ENCODE results near the gene PRKN. TPM values are rescaled to one million over a fixed set of nuclear protein-coding genes. Genes with fewer than 3 reads are reported as not detected.
A peak's percentile ranks its signal among the peaks of the same experiment; 100 is the strongest.

Gene PRKN
- total and polyA plus RNA-seq, 2 donors (not counting 3 experiments of a cell fraction or from before 2014, with no cell fraction given) = 0.06 TPM; not detected in 1

- H3K9me1 ChIP-seq (replicated peaks; ENCODE audit: control insufficient read depth, extremely low read depth, insufficient read depth, low read length) = no peaks in the 10 kb centered on the region
- no peak overlapping the region for H3K4me2 ChIP-seq (ENCODE audit: insufficient read depth, low read length)
- no peak overlapping the region for H3K9ac ChIP-seq (replicated peaks; ENCODE audit: extremely low read depth, insufficient read depth, low read length)
- CTCF ChIA-PET = no interaction called here
- H3K4me3 ChIP-seq (replicated peaks in 1 of 3; ENCODE audit: insufficient read depth in 1 of 3, low read depth in 1 of 3, low read length in 3 of 3) = no peak overlapping the region
- H3K4me1 ChIP-seq (ENCODE audit: control insufficient read depth, extremely low read depth, insufficient read depth, low read length) = peaks cover 19% of the 10 kb centered on the region
- no peaks in the 10 kb centered on the region for H3K27me3 ChIP-seq (ENCODE audit: control insufficient read depth in 2 of 2, insufficient read depth in 2 of 2, low read length in 2 of 2)
- H2AFZ ChIP-seq (ENCODE audit: low read depth, low read length) = no peak overlapping the region
- no TSS peak for BruUV-seq (replicated peaks)
- dilution Hi-C loops (cut with MboI; ENCODE audit: extremely low pct_ligation_motif_present, low sequenced_read_pairs) = no loop called here
- no peaks in the 10 kb centered on the region for H3K79me2 ChIP-seq (ENCODE audit: control insufficient read depth, insufficient read depth, low read length)
- DNase-seq (ENCODE audit: low read depth, low spot score) (peak; percentile 5), FAIRE-seq (peak; percentile 26)
- POLR2A ChIA-PET = no interaction called here
- no peaks in the 10 kb centered on the region for H3K36me3 ChIP-seq (ENCODE audit: control insufficient read depth in 2 of 2, extremely low read depth in 1 of 2, insufficient read depth in 2 of 2, low read length in 2 of 2)
- no peaks in the 10 kb centered on the region for H3K9me3 ChIP-seq (replicated peaks; ENCODE audit: control insufficient read depth, insufficient read depth, low read length)
- intact Hi-C loops (cut with micrococcal nuclease) = no loop called here
- TF ChIP-seq JUN (IDR thresholded peaks at IDR 0.05; ENCODE audit: borderline replicate concordance, insufficient read depth, insufficient read length, low read depth) (no peak), MYC (IDR thresholded peaks at IDR 0.05; ENCODE audit: low read depth, low read length) (no peak), MAX (IDR thresholded peaks at IDR 0.05; ENCODE audit: insufficient read depth, insufficient read length) (no peak), CTCF (IDR thresholded peaks at IDR 0.05; ENCODE audit: extremely low read depth in 1 of 2, insufficient read depth in 1 of 2, low read depth in 1 of 2, low read length in 2 of 2) (no peak)
- no peak overlapping the region for H3K27ac ChIP-seq (ENCODE audit: insufficient read depth, low read depth, low read length)
- no peaks in the 10 kb centered on the region for H4K20me1 ChIP-seq (replicated peaks; ENCODE audit: control insufficient read depth, extremely low read depth, insufficient read depth, low read length)
These were observed 549.8 kb downstream of the PRKN start for GRCh38 chr6:162177746-162178145.

GRCh38 chr6:162173466-162173865, 554.1 kb downstream of the PRKN start:
- H3K9me1 ChIP-seq (replicated peaks; ENCODE audit: control insufficient read depth, extremely low read depth, insufficient read depth, low read length) = no peaks in the 10 kb centered on the region
- no peaks in the 10 kb centered on the region for H4K20me1 ChIP-seq (replicated peaks; ENCODE audit: control insufficient read depth, extremely low read depth, insufficient read depth, low read length)
- no peaks in the 10 kb centered on the region for H3K79me2 ChIP-seq (ENCODE audit: control insufficient read depth, insufficient read depth, low read length)
- no peak overlapping the region for H3K9ac ChIP-seq (replicated peaks; ENCODE audit: extremely low read depth, insufficient read depth, low read length)
- no peak overlapping the region for H3K27ac ChIP-seq (ENCODE audit: insufficient read depth, low read depth, low read length)
- intact Hi-C loops (cut with micrococcal nuclease) = no loop called here
- ChIA-PET POLR2A (no interaction called here), CTCF (no interaction called here)
- H3K4me1 ChIP-seq (ENCODE audit: control insufficient read depth, extremely low read depth, insufficient read depth, low read length) = peaks cover 4% of the 10 kb centered on the region
- no peaks in the 10 kb centered on the region for H3K36me3 ChIP-seq (ENCODE audit: control insufficient read depth in 2 of 2, extremely low read depth in 1 of 2, insufficient read depth in 2 of 2, low read length in 2 of 2)
- dilution Hi-C loops (cut with MboI; ENCODE audit: extremely low pct_ligation_motif_present, low sequenced_read_pairs) = no loop called here
- TF ChIP-seq POLR2AphosphoS5 (IDR thresholded peaks at IDR 0.05; ENCODE audit: insufficient read depth, low read depth, low read length) (no peak), GATA2 (IDR thresholded peaks at IDR 0.05; ENCODE audit: insufficient read depth, insufficient read length, low read depth, low read length) (peak; percentile 52)
- H2AFZ ChIP-seq (ENCODE audit: low read depth, low read length) = no peak overlapping the region
- BruUV-seq (replicated peaks) = no TSS peak
- no peak for FAIRE-seq
- no peaks in the 10 kb centered on the region for H3K9me3 ChIP-seq (replicated peaks; ENCODE audit: control insufficient read depth, insufficient read depth, low read length)
- H3K4me3 ChIP-seq (replicated peaks in 1 of 3; ENCODE audit: insufficient read depth in 1 of 3, low read depth in 1 of 3, low read length in 3 of 3) = no peak overlapping the region
- H3K27me3 ChIP-seq (ENCODE audit: control insufficient read depth in 2 of 2, insufficient read depth in 2 of 2, low read length in 2 of 2) = no peaks in the 10 kb centered on the region
- peak; percentile 3 for DNase-seq (ENCODE audit: low read depth, low spot score)
- no peak overlapping the region for H3K4me2 ChIP-seq (ENCODE audit: insufficient read depth, low read length)

Data from endothelial cell of umbilical vein (primary cell).